Measurements from ENCODE around the gene USP49. TPM values are rescaled to one million over a fixed set of nuclear protein-coding genes. Genes with fewer than 3 reads are reported as not detected.

USP49 gene
- total and polyA plus RNA-seq, 2 of the 13 experiments (the other 11 are each of a cell fraction or from before 2014, with no cell fraction given), result 2.9 to 4.3 TPM

DNA sequence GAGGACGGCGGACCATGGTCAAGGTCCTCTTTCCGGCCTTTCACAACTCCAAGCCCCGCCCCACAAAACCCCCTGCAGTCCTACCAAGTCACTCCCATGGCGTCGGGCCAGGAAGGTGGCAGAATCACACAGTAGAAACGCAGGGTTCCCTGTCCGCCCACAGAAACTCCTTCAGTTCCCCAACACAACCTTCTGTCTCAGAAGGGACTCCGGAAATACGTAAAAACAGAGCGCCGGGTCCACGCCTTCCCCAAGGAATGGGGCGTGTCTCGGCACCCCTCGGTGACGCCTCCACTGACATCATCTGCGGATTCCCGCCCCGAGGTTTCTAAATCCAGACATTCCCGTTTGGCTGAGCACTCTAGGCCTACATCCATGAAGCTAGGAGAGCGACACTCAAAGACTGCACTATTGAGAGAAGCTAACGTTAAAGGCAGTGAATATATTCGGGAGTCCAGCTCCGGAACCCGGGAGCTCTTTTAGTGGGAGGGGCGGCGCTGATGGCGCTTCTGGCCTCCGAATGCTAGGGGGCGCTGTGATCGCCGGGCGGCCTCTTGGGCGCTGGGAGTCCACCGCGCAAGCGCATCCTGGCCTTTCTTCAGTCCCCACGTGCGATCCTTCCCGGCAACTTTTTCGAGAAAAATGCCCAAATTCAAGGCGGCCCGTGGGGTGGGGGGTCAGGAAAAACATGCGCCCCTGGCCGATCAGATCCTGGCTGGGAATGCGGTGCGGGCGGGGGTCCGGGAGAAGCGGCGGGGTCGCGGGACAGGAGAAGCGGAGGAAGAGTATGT, 25.9 kb upstream of the USP49 start, which contains the start of the genes BYSL and MED20 (continued):
- TF ChIP-seq NFIC (IDR thresholded peaks at IDR 0.05; ENCODE audit: low read length) (0 out of 2 replicates have a peak, but pooled peaks have one; percentile 29), PBX2 (CRISPR knock-in tag; IDR thresholded peaks at IDR 0.05) (no peak), NR2C2 (CRISPR knock-in tag; IDR thresholded peaks at IDR 0.05; ENCODE audit: borderline replicate concordance) (peak; percentile 85), POLR2AphosphoS5 (IDR thresholded peaks at IDR 0.05; ENCODE audit: low read depth, low read length) (peak; percentile 89), FLYWCH1 (CRISPR knock-in tag; IDR thresholded peaks at IDR 0.05) (no peak), JUND (CRISPR knock-in tag; IDR thresholded peaks at IDR 0.05) (peak; percentile 12; the same call in 1 of the 2 replicates), ZNF530 (CRISPR knock-in tag; IDR thresholded peaks at IDR 0.05; ENCODE audit: low read depth) (no peak), MYPOP (CRISPR knock-in tag; IDR thresholded peaks at IDR 0.05) (peak; percentile 94), NAIF1 (CRISPR knock-in tag; IDR thresholded peaks at IDR 0.05; ENCODE audit: borderline replicate concordance) (peak; percentile 68; the same call in 1 of the 2 replicates), ZNF556 (CRISPR knock-in tag; IDR thresholded peaks at IDR 0.05; ENCODE audit: borderline replicate concordance) (peak; percentile 79; the same call in 1 of the 2 replicates), ZNF570 (CRISPR knock-in tag; IDR thresholded peaks at IDR 0.05; ENCODE audit: borderline replicate concordance) (0 out of 2 replicates have a peak, but pooled peaks have one; percentile 43), ZNF44 (CRISPR knock-in tag; IDR thresholded peaks at IDR 0.05) (peak; percentile 81; the same call in 1 of the 2 replicates), MBNL3 (CRISPR knock-in tag; conservative IDR thresholded peaks at IDR 0.05) (no peak), ATF7 (IDR thresholded peaks at IDR 0.05) (peak; percentile 76), ATF7 (CRISPR knock-in tag; IDR thresholded peaks at IDR 0.05) (peak; percentile 92), ZSCAN30 (CRISPR knock-in tag; IDR thresholded peaks at IDR 0.05) (no peak), TCF7 (IDR thresholded peaks at IDR 0.05; ENCODE audit: low read depth) (no peak), ZNF747 (CRISPR knock-in tag; IDR thresholded peaks at IDR 0.05; ENCODE audit: borderline replicate concordance) (peak; percentile 51; the same call in 1 of the 2 replicates), ZNF7 (CRISPR knock-in tag; IDR thresholded peaks at IDR 0.05) (no peak)
- TF ChIP-seq, protein P1, sequence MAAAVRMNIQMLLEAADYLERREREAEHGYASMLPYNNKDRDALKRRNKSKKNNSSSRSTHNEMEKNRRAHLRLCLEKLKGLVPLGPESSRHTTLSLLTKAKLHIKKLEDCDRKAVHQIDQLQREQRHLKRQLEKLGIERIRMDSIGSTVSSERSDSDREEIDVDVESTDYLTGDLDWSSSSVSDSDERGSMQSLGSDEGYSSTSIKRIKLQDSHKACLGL (CRISPR knock-in tag; IDR thresholded peaks at IDR 0.05), result peak; percentile 98; the same call in 1 of the 2 replicates
- TF ChIP-seq, protein P2, sequence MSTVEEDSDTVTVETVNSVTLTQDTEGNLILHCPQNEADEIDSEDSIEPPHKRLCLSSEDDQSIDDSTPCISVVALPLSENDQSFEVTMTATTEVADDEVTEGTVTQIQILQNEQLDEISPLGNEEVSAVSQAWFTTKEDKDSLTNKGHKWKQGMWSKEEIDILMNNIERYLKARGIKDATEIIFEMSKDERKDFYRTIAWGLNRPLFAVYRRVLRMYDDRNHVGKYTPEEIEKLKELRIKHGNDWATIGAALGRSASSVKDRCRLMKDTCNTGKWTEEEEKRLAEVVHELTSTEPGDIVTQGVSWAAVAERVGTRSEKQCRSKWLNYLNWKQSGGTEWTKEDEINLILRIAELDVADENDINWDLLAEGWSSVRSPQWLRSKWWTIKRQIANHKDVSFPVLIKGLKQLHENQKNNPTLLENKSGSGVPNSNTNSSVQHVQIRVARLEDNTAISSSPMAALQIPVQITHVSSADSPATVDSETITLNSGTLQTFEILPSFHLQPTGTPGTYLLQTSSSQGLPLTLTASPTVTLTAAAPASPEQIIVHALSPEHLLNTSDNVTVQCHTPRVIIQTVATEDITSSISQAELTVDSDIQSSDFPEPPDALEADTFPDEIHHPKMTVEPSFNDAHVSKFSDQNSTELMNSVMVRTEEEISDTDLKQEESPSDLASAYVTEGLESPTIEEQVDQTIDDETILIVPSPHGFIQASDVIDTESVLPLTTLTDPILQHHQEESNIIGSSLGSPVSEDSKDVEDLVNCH (CRISPR knock-in tag; IDR thresholded peaks at IDR 0.05), result no peak; the same call in 1 of the 2 replicates
- TF ChIP-seq, protein P3, sequence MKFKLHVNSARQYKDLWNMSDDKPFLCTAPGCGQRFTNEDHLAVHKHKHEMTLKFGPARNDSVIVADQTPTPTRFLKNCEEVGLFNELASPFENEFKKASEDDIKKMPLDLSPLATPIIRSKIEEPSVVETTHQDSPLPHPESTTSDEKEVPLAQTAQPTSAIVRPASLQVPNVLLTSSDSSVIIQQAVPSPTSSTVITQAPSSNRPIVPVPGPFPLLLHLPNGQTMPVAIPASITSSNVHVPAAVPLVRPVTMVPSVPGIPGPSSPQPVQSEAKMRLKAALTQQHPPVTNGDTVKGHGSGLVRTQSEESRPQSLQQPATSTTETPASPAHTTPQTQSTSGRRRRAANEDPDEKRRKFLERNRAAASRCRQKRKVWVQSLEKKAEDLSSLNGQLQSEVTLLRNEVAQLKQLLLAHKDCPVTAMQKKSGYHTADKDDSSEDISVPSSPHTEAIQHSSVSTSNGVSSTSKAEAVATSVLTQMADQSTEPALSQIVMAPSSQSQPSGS (CRISPR knock-in tag; IDR thresholded peaks at IDR 0.05), result peak; percentile 84; the same call in 1 of the 2 replicates
